Ramos (cell line): ENCODE data around the gene THRSP.
"Not testable (repeated sequence)": the region's sequence is repeated elsewhere in the genome, so short reads cannot be mapped to it uniquely, and the experiment has no call there.

Experiments used
- in situ Hi-C: fragments of 300-500 bp; cut with MboI; formaldehyde crosslinking; loops from one replicate; pipeline ENCODE4 v1.14.3; 2022; ENCODE audit warnings: low sequenced_read_pairs; ENCODE audit not compliant: unreplicated experiment

The THRSP gene

DNA sequence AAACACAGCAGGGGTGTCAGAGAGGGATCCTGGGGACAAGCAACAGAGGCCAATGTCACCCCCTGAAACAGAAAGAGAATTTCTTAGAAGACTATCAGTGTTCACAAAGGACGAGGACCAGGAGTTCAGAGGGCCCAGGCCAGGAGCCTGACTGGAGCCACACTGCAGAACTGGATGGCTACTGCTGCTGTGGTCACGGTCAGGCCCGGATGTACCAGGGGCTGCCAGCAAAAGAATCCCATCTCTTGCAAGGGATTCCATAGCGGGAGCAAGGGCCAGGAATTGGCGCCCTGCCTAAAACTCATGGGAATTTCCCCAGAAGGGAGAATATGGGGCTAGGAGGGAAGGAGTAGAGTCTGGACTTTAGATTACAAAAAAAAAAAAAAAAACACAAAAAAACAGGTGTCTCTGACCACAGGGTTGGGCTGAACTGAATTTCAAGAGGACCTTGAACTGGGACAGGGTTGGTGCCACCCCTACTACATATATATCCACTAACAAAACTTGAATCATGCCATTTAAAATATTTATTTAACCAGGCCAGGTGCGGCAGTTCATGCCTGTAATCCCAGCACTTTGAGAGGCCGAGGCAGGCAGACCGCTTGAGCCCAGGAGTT lies 24.9 kb upstream of the THRSP start:
- in situ Hi-C loops, result no loop called here

DNA sequence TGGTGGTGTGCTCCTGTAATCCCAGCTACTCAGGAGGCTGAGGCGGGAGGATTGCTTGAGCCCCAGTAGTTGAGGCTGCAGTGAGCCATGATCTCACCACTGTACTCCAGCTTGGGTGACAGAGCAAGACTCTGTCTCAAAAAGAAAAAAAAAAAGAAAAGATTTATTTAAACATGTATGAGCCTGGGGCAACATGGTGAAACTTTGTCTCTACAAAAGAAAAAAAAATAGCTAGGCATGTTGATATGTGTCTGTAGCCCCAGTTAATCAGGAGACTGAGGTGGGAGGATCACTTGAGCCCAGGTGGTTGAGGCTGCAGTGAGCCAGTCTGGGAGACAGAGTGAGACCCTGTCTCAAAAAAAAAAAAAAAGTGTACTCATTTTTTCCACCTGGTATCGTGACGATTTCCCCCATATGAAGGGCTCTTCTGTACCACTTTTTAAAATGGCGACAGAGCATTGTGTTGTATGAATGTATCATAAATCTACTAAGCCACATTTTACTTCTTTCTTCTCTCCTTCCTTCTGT lies 24.2 kb upstream of the THRSP start:
- in situ Hi-C loops, result no loop called here

DNA sequence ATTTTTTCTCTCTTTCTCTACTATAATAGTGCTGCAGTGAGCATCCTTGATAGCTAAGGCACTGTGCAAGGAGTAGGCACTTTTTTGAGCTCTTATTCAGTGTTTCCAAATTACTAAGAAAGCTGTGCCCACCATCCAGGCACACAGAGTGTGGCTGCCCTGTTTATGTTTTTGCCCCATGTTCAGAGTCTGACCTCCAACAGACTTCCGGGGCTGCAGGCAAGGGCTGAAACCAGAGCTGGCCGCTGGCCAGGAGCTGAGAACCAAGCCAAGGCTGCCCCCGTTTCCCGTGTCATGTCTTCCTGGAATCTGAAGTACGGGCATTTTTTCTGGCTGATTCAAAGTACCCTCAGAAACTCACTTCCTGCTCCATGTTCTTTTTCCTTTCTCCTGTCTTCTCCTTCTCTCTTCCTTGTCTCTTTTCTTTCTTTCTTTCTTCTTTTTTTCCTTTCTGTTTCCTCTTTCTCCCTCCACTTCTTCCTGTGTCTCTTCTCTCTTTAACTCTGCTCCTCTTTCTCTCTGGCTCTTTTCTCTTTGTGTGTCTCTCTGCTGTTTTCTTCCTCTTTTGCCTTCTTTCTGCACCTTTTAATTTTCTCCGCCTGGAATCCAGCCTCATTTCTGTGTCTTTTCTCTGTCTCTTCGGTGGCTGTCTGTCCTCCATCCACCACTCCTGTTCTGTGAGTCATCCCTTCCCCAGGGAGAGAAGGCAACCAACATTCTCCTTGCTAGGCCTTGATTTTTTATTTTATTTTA lies 23.6 kb upstream of the THRSP start:
- in situ Hi-C loops, result no loop called here

DNA sequence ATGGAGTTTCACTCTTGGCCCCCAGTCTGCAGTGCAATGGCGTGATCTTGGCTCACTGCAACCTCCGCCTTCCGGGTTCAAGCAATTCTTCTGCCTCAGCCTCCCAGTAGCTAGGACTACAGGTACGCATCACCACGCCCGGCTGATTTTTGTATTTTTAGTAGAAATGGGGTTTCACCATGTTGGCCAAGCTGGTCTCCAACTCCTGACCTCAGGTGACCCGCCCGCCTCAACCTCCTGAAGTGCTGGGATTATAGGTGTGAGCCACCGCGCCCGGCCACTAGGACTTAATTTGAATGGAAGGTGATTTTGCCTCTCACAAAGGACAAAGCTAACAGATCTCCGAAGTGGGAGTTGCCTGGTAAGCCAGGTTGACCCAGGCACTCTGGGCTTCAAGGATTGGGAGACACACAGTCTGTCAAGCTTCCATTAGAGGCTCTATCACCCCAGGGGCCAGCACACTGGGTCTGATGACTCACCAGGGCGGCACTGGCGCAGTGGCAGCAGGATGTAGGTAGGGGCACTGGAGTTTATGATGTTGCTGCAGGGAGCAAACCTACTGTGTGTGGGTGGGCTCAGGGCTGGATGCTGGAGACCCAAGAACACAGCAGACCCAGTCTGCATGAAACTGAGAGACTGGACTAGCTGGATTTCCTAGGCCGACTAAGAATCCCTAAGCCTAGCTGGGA lies 22.8 kb upstream of the THRSP start:
- in situ Hi-C loops, result no loop called here

DNA sequence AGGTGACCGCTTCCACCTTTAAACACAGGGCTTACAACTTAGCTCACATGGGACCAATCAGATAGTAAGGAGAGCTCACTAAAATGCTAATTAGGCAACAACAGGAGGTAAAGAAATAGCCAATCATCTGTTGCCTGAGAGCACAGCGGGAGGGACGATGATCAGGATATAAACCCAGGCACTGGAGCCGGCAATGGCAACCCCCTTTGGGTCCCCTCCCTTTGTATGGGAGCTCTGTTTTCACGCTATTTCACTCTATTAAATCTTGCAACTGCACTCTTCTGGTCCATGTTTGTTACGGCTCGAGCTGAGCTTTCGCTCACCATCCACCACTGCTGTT lies 22.3 kb upstream of the THRSP start:
- in situ Hi-C loops, result not testable (repeated sequence)

DNA sequence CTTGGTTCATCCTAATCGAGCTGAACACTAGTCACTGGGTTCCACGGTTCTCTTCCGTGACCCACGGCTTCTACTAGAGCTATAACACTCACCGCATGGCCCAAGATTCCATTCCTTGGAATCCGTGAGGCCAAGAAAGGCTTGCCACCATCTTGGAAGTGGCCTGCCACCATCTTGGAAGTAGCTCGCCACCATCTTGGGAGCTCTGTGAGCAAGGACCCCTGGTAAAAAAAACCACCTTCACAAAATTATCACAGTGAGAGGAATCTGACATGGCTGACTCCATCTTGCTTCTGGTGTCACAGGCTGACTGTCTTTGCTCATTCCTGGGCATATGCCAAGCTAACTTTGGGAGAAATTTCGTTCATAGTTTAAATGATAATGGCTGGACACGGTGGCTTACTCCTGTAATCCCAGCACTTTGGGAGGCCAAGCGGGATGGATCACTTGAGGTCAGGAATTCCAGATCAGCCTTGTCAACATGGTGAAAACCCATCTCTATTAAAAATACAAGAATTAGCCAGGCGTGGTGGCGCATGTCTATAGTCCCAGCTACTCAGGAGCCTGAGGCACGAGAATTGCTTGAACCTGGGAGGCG lies 21.7 kb upstream of the THRSP start:
- in situ Hi-C loops, result no loop called here

DNA sequence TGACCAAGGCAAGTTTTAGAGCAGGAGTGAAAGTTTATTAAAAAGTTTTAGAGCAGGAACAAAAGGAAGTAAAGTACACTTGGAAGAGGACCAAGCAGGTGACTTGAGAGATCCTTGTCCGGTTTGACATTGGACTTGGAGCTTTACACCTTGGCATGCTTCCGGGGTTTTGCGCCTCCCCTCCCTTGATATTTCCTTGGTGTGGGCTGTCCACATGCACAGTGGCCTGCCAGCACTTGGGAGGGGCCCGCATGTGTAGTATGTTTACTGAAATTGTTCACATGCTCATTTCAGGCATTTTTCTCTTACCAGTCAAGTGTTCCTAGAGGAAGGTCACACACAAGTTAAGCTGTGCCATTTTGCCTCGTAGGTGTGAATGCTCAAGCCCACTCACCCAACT lies 19.0 kb upstream of the THRSP start:
- in situ Hi-C loops, result no loop called here

DNA sequence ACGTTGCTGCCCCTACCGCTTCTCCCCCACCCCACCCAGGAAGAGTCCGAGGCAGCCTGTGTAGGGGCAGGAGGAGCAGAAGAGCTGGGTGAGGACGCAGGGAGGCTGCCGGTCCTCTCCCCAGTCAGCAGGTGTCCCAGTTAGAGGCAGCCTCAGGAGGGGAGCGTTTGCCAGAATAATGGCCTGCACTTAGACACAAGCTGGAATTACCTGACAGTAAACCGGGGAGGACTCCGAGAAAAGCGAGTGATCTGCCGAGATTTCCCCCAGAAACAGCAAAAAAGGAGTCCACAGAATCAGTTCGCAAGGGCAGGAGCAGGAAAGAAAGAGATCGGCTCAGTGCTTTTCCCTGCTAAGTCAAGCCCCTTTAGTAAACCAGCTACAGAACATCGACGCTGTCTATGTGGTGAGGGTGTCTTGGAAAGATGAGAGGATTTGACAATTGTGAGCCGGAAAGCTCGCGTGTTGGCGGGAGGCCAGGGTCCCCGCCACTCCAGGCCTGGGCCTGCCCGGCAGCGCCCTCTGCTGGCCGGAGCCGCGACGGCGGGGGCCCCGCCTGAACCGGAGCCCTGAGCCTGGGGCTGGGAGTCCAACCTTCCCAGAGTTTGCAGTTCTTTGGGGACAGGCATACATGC lies 17.7 kb upstream of the THRSP start:
- in situ Hi-C loops, result no loop called here

DNA sequence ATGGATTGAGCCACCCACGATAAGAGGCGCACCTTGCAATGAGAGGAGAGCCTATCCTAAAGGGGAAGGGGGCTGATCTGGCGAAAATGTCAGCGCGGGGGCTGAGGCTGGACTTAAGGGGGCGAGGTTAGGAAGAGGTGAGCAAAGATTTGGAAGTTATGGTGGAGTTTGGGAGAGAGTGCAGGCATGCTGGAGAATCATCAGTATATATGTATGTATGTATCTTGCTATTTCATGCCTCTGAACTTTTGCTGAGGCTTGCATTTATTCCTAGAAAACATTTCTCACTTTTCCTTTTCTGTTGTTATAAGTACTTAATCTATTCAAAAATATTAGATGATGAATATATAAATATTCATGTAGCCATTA lies 17.2 kb upstream of the THRSP start:
- in situ Hi-C loops, result no loop called here

DNA sequence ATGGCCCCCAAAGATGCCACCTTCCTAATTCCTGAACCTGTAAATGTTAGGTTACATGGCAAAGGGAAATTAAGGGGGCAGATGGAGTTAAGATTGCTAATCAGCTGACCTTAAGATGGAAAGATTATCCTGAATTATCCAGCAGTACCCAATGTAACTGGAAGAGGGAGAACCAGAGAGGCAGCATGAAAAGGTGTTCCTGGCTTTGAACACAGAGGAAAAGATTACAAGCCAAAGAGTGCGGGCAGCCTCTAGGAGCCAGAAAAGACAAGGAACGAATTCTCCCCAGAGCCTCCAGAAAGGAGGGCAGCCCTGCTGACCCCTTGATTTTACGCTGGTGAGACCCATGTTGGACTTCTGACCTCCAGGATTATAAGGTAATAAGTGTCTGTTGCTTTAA lies 15.1 kb upstream of the THRSP start:
- in situ Hi-C loops, result no loop called here

DNA sequence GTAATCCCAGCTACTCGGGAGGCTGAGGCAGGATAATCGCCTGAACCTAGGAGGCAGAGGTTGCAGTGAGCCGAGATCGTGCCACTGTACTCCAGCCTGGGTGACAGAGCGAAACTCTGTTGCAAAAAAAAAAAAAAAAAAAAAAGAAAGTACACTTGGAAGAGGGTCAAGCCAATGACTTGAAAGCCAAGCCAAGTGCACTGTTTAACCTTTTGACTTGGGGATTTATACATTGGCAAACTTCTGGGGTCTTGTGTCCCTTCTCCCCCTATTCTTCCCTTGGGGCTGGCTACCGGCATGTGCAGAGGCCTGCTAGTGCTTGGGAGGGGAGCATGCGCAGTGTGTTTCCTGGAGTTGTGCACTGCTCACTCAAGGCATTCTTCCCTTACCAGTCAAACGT lies 14.3 kb upstream of the THRSP start:
- in situ Hi-C loops, result no loop called here

DNA sequence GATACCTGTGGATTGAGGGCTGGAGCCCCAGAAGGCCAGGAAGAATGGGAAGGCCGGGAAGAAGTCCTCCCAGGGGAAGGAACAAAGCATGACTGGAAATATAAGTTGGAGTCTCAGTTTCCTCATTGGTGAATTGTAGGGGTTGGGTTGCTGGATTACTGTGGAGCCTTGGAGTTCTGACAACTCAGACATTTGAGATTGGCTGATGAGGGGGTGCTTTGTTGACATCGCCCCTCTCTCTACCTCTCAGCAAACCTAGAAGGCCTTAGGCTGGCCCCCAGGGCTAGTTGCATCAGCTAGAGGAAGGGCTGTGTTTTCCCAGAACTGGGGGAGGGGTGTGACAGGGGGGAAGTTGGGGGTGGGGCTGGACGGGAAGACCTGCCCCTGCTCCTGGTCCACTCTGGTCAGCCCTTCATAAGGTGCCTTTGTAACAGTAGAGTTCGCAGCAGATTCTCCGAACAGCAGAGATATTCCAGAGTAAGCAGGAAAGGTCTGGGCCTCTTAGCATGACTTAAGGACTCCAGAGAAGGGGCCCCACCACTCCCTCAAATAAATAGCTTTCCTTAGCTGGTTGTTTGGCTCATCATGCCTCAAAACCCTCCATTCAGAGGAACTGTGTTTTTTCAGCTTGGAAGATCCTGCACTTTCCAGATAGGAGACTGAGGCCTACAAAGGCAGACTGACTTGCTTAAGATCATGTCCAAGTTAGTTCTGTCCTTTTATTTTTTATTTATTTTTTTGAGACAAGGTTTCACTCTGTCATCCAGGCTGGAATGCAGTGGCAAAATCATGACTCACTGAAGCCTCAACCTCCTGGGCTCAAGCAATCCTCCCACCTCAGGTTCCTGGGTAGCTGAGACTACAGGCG lies 12.5 kb upstream of the THRSP start:
- in situ Hi-C loops, result no loop called here

DNA sequence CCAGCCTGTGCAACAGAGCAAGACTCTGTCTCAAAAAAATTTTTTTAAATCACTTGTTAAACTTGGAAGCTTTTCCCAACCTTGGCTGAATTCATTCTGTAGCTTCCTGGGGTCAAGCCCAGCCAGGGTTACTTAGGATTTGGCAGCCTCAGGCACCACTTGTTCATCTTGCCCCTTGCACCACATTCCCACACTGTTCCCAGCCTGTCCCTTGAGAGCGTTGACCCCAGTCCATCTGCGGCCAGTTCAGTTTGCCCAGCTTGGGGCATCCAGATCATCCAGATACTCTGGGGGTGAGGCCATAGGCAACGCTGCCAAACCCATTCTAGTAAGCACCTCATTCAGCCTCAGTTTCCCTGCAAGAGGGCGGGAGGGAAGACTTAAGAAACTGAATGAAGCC lies 8.7 kb upstream of the THRSP start:
- in situ Hi-C loops, result no loop called here

DNA sequence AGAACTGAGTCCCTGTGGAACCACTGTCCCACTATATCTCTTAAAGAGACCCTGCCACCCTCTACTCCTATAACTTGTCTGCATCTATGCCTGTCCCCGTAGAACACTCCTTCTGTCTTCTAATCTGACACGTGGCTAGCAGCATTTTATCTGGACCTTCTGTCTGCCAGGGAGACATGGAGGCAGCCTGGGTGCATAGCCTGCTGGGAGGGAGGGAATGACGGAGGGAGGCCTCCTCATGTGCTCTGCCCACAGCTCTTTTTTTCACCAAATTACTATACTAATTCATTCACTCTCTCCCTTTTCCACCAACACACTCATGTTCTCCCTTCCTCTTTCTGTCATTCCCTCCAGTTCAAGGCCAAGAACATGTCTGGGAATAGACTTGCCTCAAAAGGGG lies 7.6 kb upstream of the THRSP start:
- in situ Hi-C loops, result no loop called here

DNA sequence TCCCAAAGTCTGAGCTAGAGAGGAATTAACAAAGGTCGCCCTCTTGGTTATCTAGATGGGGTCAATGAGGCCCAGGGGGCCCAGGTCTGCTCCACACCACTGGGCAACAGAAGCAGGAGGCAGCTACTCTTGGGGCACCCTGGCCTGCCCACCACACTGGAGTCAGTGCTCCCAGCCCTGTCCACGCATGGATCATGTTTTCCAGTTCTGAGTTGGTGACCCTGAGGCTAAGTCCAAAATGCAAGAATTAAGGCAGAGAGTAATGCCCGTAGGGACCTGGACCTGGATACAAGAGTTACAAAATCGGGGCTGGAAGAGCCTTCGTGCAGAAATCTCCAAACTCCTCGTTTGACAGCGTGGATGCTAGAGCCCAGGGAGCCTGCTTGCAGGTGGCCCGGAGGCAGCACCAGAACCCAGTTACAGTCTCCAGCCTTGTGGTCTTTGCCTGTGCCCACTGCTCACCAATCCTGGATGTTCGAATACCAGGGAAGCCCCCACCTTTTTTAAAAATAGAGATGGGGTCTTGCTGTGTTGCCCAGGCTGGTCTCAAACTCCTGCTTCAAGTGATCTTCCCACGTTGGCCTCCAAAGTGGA lies 6.1 kb upstream of the THRSP start:
- in situ Hi-C loops, result no loop called here

DNA sequence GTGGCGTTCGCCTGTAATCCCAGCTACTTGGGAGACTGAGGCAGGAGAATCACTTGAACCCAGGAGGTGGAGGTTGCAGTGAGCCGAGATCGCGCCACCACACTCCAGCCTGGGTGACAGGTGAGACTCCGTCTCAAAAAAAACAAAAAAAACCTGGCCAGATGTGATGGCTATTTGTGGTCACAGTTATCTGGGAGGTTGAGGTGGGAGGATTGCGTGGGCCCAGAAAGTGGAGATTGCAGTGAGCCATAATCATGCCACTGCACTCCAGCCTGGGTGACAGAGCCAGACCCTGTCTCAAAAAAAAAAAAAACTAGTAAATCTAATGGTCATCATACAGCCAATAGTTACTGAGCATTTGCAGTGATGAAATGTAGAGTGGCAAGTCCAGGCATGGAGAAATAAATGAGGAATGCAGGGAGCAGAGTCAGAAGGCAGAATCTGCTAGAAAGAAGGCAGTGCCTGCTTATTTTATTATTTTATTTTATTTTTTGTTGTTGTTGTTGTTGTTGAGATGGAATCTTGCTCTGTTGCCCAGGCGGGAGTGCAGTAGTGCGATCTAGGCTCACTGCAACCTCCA lies 3.8 kb upstream of the THRSP start:
- in situ Hi-C loops, result not testable (repeated sequence)

DNA sequence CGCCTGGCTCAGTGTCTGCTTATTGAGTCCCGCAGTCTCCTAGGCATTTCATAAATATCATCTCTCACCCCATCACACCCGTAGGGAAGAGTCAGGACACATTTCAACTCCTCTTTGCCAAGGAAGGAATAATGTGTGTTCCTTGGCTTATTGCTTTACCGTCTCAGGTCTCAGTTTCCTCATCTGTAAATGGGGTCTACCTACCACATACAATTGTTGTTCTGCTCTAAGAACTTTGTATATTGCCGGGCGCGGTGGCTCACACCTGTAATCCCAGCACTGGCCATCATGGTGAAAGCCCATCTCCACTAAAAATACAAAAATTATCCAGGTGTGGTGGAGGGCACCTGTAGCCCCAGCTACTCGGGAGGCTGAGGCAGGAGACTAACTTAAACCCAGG lies 3.1 kb upstream of the THRSP start:
- in situ Hi-C loops, result no loop called here

DNA sequence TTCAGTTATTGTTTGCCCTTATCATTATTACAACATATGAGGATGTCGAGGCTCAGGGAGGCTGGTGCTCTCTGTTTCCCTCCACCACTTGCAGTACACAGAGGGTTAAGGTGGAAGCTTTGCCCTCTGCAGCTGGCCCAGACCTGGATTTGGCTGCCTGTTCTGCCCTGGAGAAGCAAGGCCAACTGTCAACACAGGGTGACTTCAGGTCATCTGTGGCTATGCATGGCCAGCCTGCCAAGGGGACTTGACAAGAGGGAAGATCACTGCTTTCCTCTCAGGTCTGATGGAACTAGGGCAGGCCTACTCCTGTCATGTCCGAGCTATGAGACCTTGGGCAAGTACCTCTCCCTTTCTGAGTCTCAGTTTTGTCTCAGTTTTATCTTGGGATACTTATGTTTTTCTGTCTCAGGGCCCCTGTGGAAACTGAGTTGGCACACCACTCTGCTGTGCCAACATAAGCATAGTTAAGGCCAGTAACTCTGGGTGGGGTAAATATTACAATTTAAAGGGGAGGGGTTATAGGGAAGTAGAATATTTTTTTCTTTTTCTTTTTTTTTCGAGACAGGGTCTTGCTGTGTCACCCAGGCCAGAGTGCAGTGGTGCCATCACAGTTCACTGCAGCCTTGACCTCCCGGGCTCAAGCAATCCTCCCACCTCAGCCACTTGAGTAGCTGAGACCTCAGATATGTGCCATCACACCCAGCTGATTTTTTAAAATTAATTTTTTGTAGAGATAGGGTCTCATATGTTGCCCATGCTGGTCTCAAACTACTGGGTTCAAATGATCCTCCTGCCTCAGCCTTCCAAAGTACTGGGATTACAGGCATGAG lies 2.4 kb upstream of the THRSP start:
- in situ Hi-C loops, result no loop called here
